ENCODE data around the gene HS3ST3A1.

Gene HS3ST3A1

DNA sequence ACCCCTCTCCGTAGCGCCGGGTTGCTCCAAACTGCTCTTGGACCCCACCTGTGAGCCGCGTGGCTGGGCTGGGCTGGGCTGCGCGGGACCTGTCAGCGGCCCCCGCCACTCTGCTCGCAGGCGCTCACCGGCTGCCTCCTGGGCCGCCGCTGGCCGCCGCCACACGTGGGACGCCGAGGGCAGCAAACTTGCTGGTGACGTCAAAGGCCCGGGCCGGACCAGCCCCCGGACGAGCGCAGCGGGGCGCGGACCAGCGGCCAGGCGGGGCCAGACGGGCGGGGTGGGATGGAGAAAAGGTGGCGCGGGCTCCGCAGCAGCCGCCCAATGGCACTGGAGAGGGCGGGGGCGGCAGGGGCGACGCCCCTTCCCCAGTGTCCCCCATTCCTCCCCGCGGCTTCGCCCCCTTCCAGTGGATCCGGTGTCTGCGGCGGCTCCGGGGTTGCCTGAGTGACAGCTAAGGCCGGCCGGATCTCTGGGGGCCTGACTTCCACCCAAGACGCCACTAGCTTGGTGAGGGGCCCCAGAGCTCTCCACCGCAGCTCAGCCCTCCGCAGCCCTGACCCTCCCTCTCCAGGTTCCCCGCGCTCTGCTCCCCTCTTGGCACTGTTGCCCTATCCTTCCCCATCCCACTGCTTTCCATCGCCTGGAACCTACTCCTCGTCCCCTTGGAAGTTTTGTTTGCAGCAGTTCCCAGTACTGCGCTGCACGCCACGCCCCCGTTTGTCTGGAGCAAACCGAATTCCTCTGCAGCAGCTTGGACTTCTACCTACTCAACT lies at the start of gene HS3ST3A1:
HS3ST3A1 (minus strand) TSS at position 154 of the 776 bp plus-strand sequence. CDS start 800 bp downstream, outside the sequence.
- FAIRE-seq, result no peak

DNA sequence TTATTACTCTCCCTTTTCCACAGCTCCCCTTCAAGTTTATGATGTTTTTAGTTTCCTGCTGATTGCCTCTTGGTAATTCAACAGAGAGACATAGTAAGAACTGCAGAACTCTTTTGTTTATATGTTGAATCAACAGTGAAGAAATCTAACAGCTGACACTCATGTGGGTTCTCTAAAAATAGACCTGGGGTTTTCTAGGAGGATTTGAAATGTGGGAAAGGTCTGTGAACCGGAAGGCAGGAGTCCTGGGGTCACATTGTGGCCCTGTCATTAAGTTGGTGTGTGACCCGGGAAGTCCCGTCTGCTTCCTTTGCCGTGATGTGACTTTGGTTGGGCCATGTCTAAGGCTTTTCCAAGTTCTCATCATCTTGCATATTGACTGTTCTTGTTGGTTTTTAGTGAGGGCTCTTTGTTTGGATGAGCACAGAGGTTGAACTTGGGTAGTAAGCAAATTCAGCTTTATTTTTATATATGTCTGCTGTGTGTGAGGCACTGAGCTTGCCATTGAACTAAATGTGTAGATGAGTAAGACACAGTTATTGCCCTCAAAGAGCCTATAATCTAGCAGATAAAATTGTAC lies 48.5 kb upstream of the HS3ST3A1 start:
- no peak for FAIRE-seq

DNA sequence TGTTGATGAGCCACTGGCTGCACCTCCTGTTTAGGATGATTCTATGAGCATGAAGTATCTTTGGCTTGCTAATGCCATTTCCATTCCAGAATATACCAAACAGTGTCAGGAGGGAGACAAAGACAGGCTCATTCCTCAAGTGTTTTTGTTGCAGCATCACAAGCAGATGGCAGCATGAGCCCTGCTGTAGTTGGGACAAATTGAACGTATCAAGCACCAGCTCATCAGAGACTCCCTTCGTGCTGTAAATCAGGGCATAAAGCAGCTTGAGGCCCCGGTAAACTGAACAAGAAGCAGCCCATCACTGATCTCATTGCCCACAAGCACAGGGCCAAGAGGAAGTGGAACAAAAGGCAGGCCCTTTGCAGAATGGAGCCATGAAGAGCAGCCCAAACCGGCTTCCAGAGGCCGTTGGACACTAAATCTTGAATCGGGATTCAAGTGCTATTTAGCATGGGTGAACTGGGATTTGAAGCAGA lies 45.9 kb upstream of the HS3ST3A1 start:
- FAIRE-seq, result no peak

DNA sequence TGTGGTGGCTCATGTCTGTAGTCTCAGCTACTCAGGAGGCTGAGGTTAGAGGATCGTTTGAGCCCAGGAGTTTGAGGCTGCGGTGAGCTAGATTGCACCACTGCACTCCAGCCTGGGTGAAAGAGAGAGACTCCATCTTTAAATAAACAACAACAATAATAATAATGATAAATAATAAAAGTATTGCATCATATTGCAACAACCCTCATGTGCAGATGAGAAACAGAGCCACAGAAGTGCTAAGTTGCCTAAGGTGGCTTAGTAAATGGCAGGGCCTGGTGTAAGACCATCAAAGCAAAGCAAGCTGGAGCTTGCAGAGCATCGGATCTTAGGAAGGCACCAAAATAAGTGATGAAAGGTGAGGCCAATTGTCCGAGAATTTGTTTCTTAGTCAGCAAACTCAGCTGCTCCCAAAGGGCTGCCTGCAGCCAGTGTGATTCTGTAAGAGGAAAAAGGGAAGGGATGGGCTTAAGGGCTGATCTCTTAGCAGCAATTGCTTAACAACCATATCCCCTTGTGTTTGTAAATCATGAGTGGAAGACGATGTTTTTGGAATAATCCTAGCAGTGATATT lies 45.3 kb upstream of the HS3ST3A1 start:
- no peak for FAIRE-seq

DNA sequence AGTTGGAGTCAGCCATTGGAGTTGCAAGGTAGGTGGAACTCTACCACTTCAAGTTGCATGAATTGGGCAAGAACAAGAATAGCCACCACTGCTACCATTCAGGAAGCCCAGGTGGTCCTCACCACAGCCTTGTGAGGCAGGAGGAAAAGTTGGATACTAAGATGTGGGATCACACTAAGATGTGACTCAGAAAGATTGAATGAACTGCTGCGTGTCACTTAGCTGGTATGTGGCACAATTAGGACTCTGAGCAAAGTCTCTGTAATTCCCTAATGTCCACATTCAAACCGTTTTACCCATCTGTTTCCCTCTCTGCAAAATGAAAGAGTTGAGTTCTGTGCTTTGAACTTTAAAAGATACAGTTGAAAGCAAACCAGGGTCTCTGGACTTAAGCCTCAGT lies 44.7 kb upstream of the HS3ST3A1 start:
- FAIRE-seq, result no peak

DNA sequence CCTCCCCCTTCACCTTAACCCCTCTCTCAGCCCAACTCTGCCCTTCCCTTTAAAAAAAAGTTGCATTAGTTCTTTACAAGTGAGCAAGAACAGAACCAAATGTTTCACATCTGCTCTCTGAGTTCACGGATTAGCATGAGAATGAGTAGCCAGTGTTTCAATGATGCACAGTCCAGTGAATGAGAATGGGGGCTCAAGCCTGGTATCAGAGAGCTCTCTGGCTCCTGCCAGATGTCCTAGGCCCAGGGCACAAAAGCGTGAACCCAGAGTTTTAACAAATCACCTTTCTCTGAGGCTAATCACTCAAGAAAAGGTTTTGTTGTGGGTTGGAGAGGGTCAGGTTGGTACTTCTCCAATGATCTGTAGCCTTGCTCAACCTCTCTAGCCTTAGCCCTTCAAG lies 41.5 kb upstream of the HS3ST3A1 start:
- FAIRE-seq, result no peak

DNA sequence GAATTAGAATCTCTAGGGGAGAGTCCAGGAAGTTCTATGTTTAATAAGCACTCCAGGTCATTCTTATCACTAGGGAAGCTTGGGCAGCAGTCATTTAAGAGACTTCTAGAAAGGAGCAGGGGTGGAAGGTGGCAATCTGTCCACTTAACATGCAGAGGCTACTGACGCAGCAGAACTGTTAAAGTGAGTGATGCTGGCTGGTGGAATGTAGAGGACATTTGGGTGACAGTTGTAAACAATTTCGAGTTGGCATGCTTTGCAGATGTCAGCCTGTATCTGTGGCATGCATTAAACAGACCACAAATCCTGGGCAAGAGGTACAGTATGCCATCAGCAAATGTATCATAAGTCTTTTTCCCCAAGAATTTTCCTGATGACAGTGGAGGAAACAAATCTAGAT lies 40.5 kb upstream of the HS3ST3A1 start:
- no peak for FAIRE-seq

DNA sequence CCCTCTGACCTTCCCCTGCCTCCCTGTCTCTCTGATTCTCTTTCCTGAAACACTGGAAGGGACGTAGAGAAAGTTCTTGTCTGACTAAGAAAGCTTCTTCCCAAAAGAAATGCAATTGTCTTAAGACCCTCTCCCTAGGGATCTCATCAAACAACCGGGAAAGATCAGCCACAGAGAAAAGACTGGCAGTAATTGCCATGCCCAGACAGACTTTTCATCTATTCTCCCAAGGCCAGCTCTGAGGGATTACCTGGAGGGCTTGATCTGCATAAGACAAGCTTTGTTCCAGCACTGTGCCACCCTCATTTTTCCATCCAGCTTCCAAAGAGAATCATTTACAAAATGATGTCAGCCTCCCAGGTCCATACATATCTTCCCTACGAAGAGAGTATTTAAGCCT lies 38.8 kb upstream of the HS3ST3A1 start:
- no peak for FAIRE-seq

DNA sequence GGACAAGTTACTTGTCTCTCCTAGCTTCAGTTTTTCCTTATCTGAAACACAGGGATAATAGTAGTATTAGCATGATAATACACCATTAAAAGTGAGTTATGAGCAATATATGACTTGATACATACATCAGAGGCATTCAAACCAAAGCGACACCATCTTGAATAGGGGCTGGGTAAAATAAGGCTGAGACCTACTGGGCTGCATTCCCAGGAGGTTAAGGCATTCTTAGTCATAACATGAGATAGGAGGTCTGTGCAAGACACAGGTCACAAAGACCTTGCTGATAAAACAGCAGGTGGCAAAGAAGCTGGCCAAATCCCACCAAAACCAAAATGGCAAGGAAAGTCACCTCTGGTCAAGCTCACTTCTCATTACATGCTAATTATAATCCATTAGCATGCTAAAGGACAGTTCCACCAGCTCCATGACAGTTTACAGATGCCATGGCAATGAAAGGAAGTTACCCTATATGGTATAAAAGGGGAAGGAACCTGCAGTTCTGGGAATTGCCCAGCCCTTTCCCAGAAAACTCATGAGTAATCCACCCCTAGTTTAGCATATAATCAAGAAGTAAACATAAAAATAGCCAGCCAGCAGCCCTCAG lies 37.2 kb upstream of the HS3ST3A1 start:
- FAIRE-seq, result no peak

DNA sequence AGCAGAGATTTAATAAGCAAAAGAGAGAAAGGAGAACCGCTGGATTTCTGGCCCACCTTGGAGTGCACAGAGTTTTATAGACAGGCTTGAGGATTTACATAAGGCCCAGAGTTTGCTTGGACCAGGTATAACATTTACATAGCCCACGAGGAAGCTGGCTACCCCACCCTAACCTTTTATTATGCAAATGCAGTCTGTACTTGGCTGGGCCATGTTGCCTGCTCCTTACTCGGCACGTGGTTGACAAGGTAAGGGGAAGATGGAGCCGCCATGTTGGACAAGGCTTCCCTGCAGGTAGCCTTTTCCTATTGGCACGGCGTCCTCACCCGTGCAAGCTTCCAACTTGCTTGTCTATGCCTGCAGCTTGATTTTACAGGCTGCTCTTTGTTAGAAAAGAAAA lies 35.2 kb upstream of the HS3ST3A1 start:
- FAIRE-seq, result no peak

DNA sequence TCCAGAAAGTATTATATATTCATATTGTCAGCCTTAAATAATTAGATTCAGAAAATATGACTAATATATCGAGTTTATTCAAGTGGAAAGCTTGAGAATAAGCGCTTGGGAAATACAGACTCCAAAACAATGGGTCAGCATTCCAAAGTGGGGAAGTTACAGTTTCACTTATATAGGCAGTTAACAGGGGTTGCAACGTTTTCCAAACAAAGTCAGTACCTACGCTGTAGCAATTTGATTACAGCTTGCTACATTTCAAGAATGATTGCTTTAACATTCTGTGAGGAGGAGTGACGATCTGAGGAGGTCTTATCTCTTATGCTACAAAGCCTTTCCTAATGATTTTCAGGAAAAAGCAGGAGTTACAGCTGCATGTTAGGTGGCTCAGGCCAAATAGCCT lies 34.2 kb upstream of the HS3ST3A1 start:
- FAIRE-seq, result no peak

DNA sequence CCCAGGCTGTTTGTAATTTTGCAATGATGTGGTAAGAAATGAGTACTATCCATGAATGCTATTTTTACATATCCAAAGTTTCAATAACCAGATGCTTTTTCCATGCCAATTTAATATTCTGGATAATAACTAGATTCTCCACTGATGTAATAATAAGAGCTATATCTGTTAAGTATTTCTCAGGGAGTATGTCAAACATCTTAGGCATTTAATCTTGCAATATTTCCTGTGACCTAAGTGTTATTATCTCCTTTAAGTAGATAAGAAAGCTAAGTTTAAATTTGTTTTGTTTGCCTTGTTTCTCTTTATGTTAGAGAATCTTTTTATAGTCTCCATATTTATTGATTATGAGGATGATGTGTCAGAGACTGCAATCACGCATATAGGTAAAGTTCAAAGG lies 32.3 kb upstream of the HS3ST3A1 start:
- no peak for FAIRE-seq

DNA sequence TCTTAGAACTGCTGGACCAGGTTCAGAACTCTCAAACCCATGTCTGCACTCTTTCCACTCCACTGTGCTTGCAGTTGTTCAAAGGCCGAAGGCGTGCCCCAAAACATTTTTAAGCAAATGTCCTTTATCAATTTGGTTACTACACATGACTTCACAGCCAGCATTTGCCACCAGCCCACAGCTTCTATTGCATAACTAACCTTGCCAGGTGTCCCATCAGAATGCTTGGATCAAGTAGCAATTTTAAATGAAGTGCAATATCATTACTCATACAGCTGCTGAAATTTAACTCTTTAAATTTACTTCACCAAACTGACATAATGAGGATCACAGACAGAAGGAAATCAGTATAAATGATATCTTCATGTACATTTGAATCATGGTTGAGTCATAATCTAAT lies 29.8 kb upstream of the HS3ST3A1 start:
- FAIRE-seq, result no peak

DNA sequence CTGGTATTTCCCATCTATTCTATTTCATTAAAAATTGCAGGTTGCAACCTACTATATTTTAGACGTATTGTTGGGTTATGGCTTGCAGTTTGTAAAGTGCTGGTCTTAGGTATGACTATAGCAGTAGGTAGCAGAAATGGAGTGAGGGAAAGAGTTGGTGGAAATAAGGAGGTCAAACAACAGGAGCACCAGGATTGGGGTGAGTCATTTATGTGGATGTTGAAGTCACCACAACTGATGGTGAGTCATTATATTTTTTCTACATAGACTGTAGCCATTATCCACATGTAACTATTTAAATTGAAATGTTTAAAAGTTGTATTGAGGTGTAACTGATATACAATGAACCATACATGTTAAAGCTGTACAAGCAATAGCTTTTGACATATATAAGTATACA lies 25.0 kb upstream of the HS3ST3A1 start:
- FAIRE-seq, result no peak

DNA sequence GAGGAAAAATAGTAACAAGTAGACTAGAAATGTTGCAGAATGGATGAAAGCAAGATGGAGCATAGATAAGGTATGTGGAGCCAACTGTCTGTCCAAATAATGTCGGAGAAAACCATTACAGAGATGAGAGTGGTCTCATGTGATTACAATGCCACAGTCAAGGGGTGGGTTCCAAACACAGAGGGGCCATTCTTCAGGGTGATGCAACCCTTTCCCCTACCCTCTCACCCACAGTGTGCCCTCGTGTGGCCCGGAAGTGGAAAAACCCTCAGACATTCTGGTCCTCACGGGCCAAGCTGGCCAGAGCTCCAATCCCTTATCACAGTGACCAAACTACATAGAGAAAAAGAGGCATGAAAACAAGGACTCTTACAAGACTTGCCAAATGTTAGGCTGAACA lies 17.7 kb upstream of the HS3ST3A1 start:
- FAIRE-seq, result no peak

DNA sequence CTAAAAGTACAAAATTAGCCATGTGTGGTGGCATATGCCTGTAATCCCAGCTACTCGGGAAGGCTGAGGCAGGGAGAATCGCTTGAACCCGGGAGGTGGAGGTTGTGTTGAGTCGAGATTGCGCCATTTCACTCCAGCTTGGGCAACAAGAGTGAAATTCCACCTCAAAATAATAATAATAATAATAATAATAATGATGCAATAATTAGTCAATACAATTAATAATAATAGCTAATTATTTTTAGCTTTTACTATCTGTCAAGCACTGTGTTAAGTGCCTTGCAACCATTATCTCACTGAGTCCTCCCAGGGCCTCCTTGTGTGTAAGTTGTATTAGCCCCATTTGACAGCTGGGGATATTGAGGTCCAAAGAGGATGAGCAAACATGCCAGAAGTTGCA lies 14.3 kb upstream of the HS3ST3A1 start:
- no peak for FAIRE-seq

DNA sequence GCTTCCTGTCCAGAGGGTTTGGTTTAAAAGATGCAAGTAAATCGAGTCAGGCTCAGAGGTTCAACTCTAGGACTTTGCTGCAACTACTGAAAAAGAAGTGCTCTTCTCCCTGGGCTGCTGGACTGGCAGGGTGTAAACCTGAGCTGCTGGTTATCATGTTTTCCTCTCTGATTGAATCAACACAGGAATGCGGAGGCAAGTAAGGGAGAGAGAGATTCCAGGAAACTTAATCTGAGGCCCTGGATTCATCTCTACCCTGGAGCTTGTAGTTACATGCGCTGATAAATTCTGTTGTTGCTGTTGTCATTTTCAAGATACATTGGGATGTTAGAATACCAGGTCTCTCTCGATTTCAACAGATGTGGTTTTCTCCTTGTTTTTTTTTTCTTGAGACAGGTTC lies 8.2 kb upstream of the HS3ST3A1 start:
- FAIRE-seq, result no peak

DNA sequence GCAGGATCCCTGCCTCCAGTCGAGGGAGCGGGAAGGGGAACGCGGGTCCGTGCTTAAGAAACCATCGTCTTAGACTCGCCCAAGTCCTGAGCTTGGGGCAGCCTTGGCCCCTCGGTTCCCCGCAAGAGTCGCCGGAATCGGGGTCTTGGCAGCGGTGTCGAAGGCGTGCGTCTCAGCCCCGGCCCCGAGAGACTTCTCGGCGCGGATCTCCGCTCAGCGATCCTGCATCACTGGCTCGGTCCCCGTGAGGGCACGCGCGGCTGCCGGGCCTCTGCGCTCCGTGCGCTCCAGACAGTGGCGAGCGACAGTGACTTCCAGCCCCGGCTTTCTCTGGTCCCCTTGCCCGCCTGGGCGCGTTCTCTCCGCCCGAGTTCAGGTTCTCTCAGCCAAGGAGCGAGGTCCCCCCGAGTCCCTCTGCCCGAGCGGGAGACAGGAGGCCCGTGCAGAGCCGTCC lies 380 bp downstream of the HS3ST3A1 start:
- no peak for FAIRE-seq

DNA sequence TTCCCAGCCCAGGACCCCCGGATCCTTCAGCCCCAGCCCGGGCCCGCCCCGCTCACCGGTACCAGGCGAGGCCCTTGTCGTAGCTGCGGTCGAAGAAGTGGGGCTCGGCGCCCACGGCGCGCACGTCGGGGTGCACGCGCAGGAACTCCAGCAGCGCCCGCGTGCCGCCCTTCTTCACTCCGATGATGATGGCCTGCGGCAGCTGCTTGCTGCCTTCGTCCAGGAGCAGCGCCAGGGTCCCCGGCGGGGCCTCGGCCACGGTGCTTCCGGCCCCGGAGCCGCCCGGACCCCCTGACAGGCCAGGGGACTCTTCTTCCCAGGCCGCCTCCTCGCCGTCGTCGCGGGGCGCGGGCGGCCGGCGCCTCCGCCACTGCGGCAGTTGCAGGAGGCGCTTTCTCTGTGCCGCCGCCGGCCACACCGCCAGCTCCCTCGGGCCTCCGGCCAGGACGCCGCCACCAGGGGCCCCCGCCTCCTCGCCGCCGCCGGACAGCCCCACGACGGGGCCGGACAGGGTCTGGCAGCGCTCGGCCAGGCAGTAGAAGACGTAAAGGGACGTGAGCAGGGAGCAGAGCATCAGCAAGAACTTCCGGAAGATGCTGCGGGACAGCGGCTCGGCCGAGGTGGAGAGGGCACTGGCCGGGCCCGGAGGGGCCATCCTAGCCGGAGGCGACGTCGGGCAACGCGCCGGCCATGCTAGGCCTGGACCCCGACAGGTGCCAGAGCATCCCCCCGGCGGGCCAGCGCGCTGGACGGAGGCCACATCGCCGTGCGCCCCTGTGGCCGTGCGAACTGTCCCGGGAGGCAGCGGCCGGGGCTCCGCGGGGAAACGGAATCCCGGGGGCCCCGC lies 1.0 kb downstream of the HS3ST3A1 start:
- no peak for FAIRE-seq

DNA sequence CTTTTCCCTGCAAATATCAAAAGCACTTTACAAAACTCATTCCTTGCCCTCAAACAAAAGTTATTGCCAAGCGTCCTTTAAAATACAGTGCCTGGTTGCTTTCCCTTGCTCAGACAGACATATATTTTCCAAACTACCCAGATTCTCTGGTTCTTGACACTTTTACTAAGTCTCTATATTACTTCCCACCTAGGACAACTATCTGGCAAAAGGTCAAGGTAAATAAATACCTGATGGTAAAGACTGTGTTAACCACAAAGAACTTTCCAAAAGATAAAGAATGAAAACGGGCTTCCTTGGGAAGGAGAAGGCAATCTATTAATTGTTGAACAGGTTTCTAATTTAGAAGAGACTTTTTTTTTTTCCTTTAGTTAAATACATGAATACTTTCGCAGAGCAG lies 1.9 kb downstream of the HS3ST3A1 start:
- FAIRE-seq, result no peak

DNA sequence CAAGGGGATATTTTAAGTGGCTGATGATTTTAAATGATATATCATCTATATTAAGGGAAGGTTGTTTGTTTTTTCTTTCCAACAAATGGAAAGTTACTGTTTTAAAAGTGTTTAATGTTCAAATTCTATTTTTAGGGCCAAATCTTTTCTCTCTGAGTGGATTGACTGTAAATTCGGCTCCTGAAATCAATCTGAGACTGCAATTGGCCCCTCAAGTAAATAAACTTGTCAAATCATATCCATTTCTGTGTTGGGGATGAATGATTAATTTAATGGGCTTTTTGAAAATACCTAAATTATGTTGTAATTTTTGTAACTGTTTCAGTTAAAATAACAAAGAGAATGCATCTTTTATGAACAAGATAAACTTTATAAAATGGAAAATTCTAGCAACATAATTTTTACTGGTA lies 2.6 kb downstream of the HS3ST3A1 start:
- FAIRE-seq, result no peak

DNA sequence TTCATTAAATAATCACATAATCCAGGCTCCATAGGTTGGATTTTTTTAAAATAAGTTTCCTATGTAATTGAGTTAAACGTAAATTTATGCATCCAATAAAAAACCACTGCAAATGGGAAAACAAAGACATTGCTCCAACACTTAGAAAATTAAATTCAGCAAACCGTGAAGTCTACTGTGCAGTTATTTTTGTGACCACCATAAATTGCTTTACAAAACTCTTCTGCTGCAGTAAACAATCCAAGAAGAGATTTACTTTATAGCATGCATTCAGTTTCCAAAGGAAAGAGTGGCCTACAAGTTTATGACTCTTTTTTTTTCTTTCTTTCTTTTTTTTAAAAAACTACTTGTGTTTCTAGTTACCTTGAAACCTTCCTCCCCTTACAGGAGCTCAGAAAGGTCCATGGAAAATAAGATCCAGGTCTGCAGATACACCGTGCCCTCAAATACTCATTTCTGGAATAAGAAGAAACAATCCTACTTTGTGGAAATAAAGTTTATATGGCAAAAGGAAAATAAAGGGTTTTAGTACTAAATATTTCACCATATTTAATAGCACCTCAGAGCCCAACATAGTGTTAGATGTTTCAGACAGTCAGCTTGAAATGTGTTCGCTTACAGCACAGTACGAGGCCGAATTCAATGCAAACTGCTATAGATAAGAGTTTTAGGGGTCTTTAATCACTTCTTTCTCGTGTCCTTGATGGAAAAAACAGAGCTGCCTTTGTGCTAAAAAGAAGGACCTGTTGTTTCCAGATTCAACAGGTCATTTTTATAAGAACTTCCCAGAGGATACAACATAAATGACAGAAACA lies 3.2 kb downstream of the HS3ST3A1 start:
- no peak for FAIRE-seq
